Renal pelvis (tissue), 4 donors: ENCODE results near the gene NUP62. TPM values are rescaled to one million over a fixed set of nuclear protein-coding genes. Genes with fewer than 3 reads are reported as not detected.

ENCODE experiments used
- DNase-seq: peaks from one replicate; pipeline ENCODE4 v3.0.0-alpha.2; 2013
- polyA plus RNA-seq, 3 donors: library from polyadenylated mRNA; unstranded; fragments of 120-200 nt; gene quantifications; one replicate each; pipeline ENCODE4 v1.2.1, GENCODE V29; 2013; ENCODE audit not compliant: insufficient read length in 3 of 3

NUP62 gene
- polyA plus RNA-seq, 3 donors, result 65.8 to 80.2 (median 70.8) TPM

DNA sequence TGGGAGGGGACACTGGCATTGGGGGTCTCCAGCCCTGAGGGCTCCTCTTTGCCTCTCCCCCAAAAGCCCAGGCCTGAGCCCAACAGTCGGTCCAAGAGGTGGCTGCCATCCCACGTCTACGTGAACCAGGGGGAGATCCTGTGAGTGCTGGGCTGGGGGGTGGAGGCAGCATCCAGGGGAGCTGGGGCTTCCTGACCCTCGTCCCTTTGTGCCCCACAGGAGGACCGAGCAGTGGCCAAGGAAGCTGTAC lies 71.5 kb downstream of the NUP62 start:
- no peak for DNase-seq

DNA sequence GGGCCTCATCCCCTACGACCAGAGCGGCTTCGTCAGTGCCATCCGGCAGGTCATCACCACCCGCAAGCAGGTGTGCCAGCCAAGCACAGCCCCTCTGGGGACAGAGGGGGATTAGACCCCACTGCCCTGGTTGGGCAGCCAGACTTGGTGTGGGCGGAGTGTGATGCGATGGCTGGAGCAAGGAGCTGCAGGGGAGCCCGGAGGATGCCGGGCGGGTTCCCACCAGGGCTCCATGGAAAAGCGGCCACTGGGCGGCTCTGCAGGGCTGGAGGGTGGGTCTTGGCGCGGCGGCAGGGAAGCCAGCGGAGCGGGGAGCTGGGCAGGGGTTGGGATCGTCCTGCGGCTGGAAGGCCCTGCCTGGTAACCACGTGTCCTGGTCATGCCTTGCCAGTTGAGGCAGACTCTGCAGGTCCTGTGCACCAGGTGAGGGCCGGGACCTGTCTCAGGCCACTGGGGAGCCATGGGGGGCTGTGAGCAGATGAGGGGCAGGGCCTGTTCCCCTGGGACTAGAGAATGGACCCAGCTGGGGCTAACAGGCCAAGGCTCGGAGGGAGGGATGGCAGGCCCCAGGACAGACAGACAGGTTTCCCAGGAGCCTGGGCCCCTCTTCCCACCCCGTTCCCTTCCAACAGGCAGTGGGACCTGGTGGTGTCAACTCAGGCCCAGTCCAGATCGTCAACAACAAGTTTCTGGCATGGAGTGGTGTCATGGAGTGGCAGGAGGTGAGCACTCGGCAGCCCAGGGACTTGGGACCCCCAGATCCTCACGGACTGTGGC lies 72.1 kb downstream of the NUP62 start:
- no peak for DNase-seq

Other genes starting within 250 kb of the NUP62 start
- gene ADM5, start 239.9 kb downstream of the NUP62 start, polyA plus RNA-seq, result 1 to 10 TPM; 1.3 to 2.3 (median 2.1) TPM
- 10 to 100 TPM; 11.2 to 13.6 (median 11.6) TPM for gene CPT1C, start 238.4 kb downstream of the NUP62 start, polyA plus RNA-seq
- gene TSKS, start 166.2 kb downstream of the NUP62 start, polyA plus RNA-seq, result under 1 TPM in 2 of 3 donors, not detected in 1; 0.06 to 0.16 TPM
- gene AP2A1, start 162.5 kb downstream of the NUP62 start, polyA plus RNA-seq, result 10 to 100 TPM; 58.7 to 71.5 (median 68.4) TPM
- gene FUZ, start 116.2 kb downstream of the NUP62 start, polyA plus RNA-seq, result 10 to 100 TPM; 35.3 to 45.3 (median 42.9) TPM
- 10 to 100 TPM; 70.0 to 77.3 (median 75.0) TPM for gene MED25, start 111.2 kb downstream of the NUP62 start, polyA plus RNA-seq
- gene PTOV1, start 78.3 kb downstream of the NUP62 start, polyA plus RNA-seq, result 100 to 1,000 TPM; 351 to 386 (median 360) TPM
- 10 to 100 TPM; 57.0 to 83.3 (median 81.4) TPM for gene PNKP, start 61.9 kb downstream of the NUP62 start, polyA plus RNA-seq
- 10 to 100 TPM; 36.1 to 46.8 (median 42.8) TPM for gene AKT1S1, start 52.1 kb downstream of the NUP62 start, polyA plus RNA-seq
- gene TBC1D17, start 51.8 kb downstream of the NUP62 start, polyA plus RNA-seq, result 10 to 100 TPM; 48.3 to 64.2 (median 61.1) TPM
- gene IL4I1, start 32.6 kb downstream of the NUP62 start, polyA plus RNA-seq, result 1 to 10 TPM; 2.7 to 3.6 (median 3.1) TPM
- gene ATF5, start 299 bp downstream of the NUP62 start, polyA plus RNA-seq, result 10 to 100 TPM; 26.0 to 28.5 (median 28.2) TPM
- 1 to 10 TPM; 3.2 to 5.5 (median 4.5) TPM for gene SIGLEC11, start 31.7 kb upstream of the NUP62 start, polyA plus RNA-seq
- gene VRK3, start 95.9 kb upstream of the NUP62 start, polyA plus RNA-seq, result 10 to 100 TPM; 49.7 to 55.3 (median 53.1) TPM
- 10 to 100 TPM; 15.4 to 19.1 (median 18.7) TPM for gene ZNF473, start 96.5 kb upstream of the NUP62 start, polyA plus RNA-seq
- gene IZUMO2, start 233.8 kb upstream of the NUP62 start, polyA plus RNA-seq, result under 1 TPM in 2 of 3 donors, not detected in 1; 0.13 to 0.26 TPM